ENCODE measurements around the gene SNAI3.

GRCh38 chr16:88676502-88677242 lies 9.6 kb downstream of the SNAI3 start:
- TF ChIP-seq CTCF (IDR thresholded peaks at IDR 0.05) (no peak), POLR2AphosphoS5 (IDR thresholded peaks at IDR 0.05; ENCODE audit: low read depth, low read length) (no peak), REST (IDR thresholded peaks at IDR 0.05; ENCODE audit: insufficient read depth in 1 of 2, low read depth in 2 of 2, low read length in 1 of 2) (no peak), TCF7L2 (IDR thresholded peaks at IDR 0.05; ENCODE audit: low read depth, low read length) (no peak)
